H1 (cell line): ENCODE results near the gene ESYT1. TPM values are rescaled to one million over a fixed set of nuclear protein-coding genes. Genes with fewer than 3 reads are reported as not detected.
A peak's percentile ranks its signal among the peaks of the same experiment; 100 is the strongest.

Experiments used
- ATF3 ChIP-seq: IDR thresholded peaks from 2 replicates; pipeline ENCODE4 v1.6.1; 2011; ENCODE audit warnings: low read depth, mild to moderate bottlenecking, low read length; ENCODE audit not compliant: insufficient read depth
- CBX5 ChIP-seq: fragments of 300-800, 300-1000 bp; sonication (generic); IDR thresholded peaks from 2 replicates; pipeline ENCODE4 v1.7.1; 2016; ENCODE audit warnings: antibody characterized with exemption, low read length, low read depth
- CHD1 ChIP-seq: IDR thresholded peaks from 2 replicates; pipeline ENCODE4 v1.6.1; 2012; ENCODE audit warnings: low read depth, low read length, improper control_type of control experiment
- CTCF ChIP-seq, 3 experiments: IDR thresholded peaks; 1 replicate in 2 of 3; 2 replicates in 1 of 3; pipeline versions ENCODE4 v1.5.1 to v1.6.1; 2011; ENCODE audit warnings: low read length in 3 of 3, mild to moderate bottlenecking in 3 of 3, inconsistent platforms in 2 of 3, low read depth in 1 of 3, moderate library complexity in 1 of 3; ENCODE audit not compliant: insufficient read depth in 1 of 3; ENCODE audit errors: control extremely low read depth in 1 of 3
- FOSL1 ChIP-seq: IDR thresholded peaks from 2 replicates; pipeline ENCODE4 v1.6.1; 2011; ENCODE audit warnings: mild to moderate bottlenecking, low read depth, low read length, moderate library complexity; ENCODE audit not compliant: insufficient read depth
- KDM4A ChIP-seq: IDR thresholded peaks from one replicate; pipeline ENCODE4 v1.7.1; 2012; ENCODE audit warnings: low read depth, mild to moderate bottlenecking, moderate library complexity, low read length, inconsistent platforms; ENCODE audit not compliant: severe bottlenecking
- KDM5A ChIP-seq: fragments of 200-600 bp; IDR thresholded peaks from 2 replicates; pipeline ENCODE4 v1.7.1; 2012; ENCODE audit warnings: mild to moderate bottlenecking, low read length, inconsistent platforms, mixed read lengths
- SIN3A ChIP-seq, 2 experiments: IDR thresholded peaks in 1 of 2; conservative IDR thresholded peaks in 1 of 2; 2 replicates each; pipeline ENCODE4 v1.6.1; 2011 to 2012; ENCODE audit warnings: low read length in 2 of 2, improper control_type of control experiment in 1 of 2, low read depth in 1 of 2, mild to moderate bottlenecking in 1 of 2
- SIRT6 ChIP-seq: IDR thresholded peaks from one replicate; pipeline ENCODE4 v1.7.1; 2012; ENCODE audit warnings: low read length, inconsistent platforms
- SP2 ChIP-seq: IDR thresholded peaks from 2 replicates; pipeline ENCODE4 v1.6.1; 2012; ENCODE audit warnings: mild to moderate bottlenecking, low read length, inconsistent platforms
- polyA plus RNA-seq, 7 experiments: library from polyadenylated mRNA; depleted of rRNA in 3 of 7; stranded (reverse) in 5 of 7; unstranded in 2 of 7; fragments of >200 nt in 5 of 7; fragments of 200-250 nt in 2 of 7; gene quantifications; 1 replicate in 5 of 7; 2 replicates in 1 of 7; 4 replicates in 1 of 7; pipeline versions ENCODE4 v1.2.1 to v1.2.3, GENCODE V29; 2011 to 2013; ENCODE audit warnings: missing spikeins in 2 of 7, mixed read lengths in 2 of 7
- total RNA-seq: library from RNA; stranded (reverse); fragmentation: NEBNext Ultra II Directional; extraction: Animal tissue kit (Norgen Biotek cat#: 25700); gene quantifications from 2 replicates; pipeline ENCODE4 v1.2.1, GENCODE V29; 2021

The ESYT1 gene
- total and polyA plus RNA-seq, 2 of the 8 experiments (the other 6 are each of a cell fraction or from before 2014, with no cell fraction given), result 86.9 to 165 TPM

- TF ChIP-seq CTCF (IDR thresholded peaks at IDR 0.05; ENCODE audit: control extremely low read depth in 1 of 3, insufficient read depth in 1 of 3, low read depth in 1 of 3, low read length in 3 of 3) (no peak), CBX5 (no peak), SIN3A (conservative IDR thresholded peaks at IDR 0.05 in 1 of 2, IDR thresholded peaks at IDR 0.05 in 1 of 2; ENCODE audit: low read depth in 1 of 2, low read length in 2 of 2) (0 out of 4 replicates have a peak, but pooled peaks of 1 of the 2 experiments have one; percentile 32), SP2 (no peak), ATF3 (no peak), KDM5A (no peak), KDM4A (peak; percentile 43), FOSL1 (no peak), SIRT6 (no peak), CHD1 (no peak)
Observed at GRCh38 chr12:56103823-56104108, 24.3 kb upstream of the ESYT1 start (continued).
